Inflammatory macrophage treated with lipopolysaccharide for 4 hours (primary cell): ENCODE data around the gene APOM.
A peak's percentile ranks its signal among the peaks of the same experiment; 100 is the strongest.

Experiments used
- DNase-seq: peaks from one replicate; pipeline ENCODE4 v3.0.0-alpha.2; 2020

APOM gene

DNA sequence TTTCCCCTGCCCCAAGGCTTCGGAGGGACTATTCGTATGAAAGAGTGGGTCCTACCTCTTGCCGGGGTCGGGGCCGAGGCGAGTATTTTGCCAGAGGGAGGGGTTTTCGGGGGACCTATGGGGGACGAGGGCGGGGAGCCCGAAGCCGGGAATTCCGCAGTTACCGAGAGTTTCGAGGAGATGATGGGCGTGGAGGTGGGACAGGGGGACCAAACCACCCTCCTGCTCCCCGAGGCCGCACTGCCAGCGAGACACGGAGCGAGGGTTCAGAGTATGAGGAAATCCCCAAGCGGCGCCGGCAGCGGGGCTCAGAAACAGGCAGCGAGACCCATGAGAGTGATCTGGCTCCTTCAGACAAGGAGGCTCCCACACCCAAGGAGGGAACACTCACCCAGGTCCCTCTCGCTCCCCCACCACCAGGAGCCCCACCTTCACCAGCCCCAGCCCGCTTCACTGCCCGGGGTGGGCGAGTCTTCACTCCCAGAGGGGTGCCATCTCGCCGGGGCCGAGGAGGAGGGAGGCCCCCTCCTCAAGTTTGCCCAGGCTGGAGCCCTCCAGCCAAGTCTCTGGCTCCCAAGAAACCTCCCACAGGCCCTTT is 23.9 kb upstream of the APOM start:
- no peak for DNase-seq

DNA sequence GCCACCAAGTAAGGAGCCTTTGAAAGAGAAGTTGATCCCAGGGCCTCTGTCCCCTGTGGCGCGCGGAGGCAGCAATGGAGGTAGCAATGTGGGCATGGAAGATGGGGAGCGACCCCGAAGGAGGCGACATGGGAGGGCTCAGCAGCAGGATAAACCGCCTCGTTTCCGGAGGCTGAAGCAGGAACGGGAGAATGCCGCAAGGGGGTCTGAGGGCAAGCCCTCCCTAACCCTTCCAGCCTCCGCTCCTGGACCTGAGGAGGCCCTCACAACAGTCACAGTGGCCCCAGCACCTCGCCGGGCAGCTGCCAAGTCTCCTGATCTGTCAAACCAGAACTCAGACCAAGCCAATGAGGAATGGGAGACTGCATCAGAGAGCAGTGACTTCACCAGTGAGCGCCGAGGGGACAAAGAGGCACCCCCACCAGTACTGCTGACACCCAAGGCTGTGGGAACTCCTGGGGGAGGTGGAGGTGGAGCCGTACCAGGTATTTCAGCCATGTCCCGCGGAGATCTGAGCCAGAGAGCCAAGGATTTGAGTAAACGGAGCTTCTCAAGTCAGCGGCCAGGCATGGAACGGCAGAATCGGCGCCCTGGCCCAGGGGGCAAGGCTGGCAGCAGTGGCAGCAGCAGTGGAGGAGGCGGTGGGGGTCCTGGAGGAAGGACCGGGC is 23.3 kb upstream of the APOM start:
- DNase-seq = no peak

DNA sequence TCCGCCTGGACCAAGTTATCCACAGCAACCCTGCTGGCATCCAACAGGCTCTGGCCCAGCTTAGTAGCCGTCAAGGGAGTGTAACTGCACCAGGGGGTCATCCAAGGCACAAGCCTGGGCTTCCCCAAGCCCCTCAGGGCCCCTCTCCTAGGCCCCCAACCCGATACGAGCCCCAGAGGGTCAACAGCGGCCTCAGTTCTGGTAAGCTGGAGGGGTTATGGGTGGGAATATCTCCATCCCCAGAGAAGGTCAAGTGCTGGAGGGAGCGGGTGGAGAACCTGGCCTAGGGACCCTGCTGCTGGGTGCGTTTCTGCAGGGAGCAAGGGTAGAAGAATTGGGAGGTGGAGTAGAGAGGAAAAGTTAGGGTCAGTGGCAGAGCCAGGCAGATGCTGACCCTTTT is 22.2 kb upstream of the APOM start:
- DNase-seq = no peak

DNA sequence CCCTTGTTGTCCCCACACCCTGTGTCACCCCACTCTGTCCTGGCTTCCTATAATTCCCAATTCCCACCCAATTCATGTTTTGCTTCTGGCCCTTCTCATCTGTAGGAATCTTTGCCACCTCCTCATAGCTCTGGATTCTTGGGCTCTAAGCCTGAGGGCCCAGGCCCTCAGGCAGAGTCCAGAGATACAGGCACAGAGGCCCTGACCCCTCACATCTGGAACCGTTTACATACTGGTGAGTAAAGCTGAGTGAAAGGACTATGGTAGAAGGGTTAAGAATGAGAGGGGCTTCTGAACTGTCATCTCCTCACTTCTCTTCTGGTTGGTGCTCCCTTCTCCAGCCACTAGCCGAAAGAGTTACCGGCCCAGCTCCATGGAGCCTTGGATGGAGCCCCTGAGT is 21.6 kb upstream of the APOM start:
- DNase-seq = no peak

DNA sequence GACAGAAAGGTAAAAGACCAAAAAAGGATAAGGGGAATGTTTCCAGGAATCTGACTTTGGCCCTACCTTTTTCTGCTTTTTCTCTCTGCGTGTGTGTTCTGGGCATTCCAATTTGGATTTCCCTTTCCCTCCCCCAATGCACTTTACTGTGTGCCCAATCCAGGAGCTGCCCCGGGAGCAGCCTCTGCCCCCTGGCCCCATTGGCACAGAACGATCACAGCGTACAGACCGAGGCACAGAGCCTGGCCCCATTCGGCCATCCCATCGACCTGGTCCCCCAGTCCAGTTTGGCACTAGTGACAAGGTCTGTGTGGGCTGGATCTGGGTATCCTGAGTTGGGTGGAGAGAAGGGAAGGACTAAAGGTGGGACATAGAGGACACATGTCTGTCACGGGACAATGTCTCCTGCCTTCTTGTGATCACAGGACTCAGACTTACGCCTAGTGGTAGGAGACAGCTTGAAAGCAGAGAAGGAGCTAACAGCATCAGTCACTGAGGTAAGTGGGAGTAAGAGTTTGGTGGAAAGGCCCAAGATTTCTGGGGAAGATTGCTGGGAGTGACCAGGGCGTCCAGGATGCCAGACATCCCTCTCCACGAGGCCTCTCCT is 20.6 kb upstream of the APOM start:
- DNase-seq = no peak

DNA sequence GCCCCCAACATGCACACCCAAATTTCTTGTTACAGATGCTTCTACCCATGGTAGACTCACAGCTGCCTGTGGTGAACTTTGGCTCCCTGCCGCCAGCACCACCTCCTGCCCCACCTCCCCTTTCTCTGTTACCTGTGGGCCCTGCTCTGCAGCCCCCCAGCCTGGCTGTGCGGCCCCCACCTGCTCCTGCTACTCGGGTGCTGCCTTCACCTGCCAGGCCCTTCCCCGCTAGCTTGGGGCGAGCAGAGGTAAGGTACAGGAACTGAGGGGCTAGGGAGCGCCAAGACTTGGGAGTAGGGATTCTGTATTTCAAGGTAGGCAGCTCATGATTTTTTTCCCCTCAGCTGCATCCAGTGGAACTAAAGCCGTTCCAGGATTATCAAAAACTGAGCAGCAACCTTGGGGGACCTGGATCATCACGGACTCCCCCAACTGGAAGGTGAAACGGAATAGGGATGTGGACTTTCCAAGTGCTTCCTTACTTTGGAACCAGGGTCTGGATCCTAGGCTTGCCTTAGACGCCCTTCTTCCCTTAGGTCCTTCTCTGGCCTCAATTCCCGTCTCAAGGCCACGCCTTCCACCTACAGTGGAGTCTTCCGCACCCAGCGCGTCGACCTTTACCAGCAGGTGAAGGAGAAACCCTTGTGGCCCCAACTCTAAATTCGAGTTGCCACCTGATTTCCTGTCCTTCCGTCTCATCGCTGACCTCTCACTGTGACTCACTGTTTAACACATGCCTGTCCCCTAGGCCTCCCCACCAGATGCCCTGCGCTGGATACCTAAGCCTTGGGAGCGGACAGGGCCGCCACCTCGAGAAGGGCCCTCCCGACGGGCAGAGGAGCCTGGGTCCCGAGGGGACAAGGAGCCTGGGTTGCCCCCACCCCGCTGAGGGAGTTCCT is 18.7 kb upstream of the APOM start:
- no peak for DNase-seq

DNA sequence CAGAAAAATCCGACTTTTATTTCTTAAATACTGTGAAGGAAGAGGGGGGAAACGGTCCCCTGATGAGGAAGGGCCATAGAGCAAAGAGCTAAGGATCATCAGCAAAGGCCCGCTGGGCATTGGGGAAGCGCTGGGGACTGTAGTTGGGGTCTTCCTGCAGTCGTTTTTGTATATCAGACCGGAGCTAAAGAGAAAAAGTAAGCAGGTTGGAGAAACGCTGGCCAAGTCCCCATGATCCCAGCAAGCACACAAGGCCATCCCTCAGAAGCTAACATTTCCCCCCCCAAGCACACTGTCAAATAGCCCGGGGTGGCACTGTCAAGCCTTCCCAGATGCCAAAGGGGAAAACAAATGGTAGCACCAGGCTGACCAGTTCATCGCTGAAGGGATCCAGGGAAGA is 16.7 kb upstream of the APOM start:
- DNase-seq = no peak

DNA sequence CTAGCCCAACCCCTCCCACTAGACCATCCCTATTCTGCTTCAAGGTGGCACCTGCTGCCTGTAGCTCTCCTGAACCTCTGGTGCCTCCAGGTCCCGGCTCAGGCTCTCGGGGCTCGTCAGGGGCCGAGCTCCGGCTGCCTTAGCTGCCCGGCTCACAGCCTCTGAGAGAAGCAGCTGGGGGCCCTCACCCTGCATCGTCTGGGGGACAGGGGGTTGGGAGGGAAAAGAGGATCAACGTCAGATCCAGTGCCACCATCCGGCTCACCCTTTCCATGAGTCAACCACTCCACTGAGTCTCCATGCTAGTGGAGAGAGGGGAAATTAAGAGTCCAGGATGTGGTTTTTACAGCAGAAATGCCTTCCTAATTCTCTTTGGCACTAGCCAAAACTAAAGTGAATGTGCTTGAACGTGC is 16.2 kb upstream of the APOM start:
- DNase-seq = no peak

DNA sequence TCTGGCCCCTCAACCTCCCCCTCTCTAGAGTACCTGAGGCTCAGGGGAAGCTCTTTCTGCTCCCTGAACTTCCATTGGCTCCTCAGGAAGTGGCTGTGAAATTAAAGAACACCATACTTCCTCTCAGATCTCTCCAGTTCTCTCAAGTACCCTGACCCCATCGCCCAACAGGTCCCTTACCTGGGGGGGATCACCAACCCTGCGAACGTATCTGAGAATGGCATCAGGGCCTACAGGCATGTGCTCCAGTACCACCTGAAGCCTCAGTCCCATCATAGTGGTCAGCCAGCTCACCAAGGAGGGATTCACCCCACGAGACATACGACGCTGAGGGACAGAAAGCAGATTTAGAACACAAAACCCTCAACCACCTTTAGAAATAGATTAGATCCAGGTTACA is 15.1 kb upstream of the APOM start:
- DNase-seq = no peak

DNA sequence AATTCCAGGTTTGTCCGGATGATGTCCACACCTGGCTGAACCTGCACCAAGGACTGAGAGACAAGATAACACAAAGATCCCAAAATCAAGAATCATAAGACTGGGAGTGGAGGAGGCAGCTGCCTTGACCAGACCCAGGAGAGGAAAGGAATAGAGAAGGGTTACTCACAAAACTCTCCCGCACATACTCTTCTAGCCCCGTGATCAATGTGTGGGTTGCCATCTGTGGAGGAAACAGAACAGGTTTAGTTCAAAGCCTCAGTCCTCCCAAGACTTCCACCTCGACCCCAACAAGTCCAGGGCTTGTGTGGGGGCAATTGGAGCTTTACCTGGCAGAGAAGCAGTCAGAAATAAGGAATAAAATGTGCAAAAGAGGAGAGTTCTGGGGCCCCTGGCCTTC is 14.3 kb upstream of the APOM start:
- no peak for DNase-seq

DNA sequence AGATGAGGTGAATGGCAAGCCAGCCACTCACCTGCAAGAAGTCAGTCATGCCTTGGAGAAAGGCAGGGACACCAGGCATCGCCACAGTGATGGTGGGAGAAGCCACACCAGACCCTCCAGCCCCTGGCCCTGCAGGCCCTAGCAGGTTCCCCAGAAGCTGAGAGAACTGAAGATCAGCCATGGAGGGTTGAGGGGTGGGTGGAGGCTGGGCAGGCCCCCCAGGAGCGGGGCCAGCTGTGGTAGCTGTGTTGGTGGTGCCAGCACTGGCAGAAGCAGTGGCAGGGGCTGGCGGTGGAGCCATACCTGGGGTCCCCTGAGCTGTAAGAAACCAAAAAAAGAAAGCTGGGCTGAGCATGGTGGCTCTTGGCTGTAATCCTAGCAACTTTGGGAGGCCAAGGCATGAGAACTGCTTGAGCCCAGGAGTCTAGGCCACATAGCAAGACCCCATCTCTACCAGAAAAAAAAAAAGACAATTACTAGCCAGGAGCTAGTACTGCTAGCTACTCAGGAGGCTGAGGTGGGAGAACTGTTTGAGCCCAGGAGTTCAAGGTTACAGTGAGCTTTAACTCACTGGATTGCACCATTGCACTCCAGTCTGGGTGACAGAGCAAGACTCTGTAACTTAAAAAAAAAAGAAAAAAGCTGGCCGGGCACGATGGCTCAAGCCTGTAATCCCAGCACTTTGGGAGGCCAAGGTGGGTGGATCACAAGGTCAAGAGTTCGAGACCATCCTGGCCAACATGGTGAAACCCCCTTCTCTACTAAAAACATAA is 12.7 kb upstream of the APOM start:
- DNase-seq = no peak

DNA sequence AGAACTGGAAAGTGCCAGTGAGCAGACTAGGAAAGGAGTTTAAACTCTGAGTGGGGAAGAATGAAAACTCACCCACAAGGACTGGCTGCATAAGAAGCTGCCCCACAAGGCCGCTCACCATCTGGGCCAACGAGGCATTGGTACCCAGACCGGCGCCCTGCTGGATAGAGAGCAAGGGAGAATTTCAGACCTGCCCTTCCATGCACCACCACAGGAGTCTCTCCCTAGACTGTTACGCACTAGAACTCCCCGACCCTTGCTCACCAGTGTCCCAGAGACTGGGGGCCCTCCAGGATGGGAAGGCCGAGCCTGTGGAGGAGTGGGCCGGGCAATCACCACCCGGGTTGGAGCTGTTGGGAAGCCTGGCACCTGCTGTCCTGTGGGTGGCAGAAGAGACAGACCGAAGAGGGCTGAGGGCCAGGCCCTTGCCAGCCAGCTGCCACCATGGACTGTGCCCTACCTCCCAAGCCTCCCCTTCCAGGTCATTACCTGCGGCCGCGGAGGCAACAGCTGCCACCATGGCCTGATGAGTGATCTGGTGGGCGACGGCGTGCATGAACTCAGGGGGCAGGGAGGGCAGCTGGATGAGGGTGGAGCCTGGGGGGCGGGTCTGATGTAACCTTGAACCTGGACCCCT is 11.8 kb upstream of the APOM start:
- no peak for DNase-seq

DNA sequence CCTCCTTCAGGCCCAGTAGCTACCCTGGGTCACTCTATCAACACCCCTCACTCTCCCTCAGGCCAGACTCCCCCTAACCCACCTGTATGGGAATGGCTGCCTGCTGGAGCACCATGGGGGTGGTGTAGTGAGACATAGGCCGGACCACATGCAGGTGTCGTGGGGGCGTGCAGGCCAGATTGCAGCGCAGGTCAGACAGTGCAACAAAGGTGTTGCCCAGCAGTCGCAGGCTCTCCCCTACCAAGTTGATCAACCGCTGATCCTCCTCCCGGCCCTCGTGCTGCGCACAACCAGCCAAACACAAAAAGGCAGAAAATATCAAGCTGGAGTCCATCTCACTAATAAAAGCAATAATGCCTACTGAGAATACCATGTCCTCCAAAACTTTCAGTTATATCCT is 10.4 kb upstream of the APOM start:
- no peak for DNase-seq

DNA sequence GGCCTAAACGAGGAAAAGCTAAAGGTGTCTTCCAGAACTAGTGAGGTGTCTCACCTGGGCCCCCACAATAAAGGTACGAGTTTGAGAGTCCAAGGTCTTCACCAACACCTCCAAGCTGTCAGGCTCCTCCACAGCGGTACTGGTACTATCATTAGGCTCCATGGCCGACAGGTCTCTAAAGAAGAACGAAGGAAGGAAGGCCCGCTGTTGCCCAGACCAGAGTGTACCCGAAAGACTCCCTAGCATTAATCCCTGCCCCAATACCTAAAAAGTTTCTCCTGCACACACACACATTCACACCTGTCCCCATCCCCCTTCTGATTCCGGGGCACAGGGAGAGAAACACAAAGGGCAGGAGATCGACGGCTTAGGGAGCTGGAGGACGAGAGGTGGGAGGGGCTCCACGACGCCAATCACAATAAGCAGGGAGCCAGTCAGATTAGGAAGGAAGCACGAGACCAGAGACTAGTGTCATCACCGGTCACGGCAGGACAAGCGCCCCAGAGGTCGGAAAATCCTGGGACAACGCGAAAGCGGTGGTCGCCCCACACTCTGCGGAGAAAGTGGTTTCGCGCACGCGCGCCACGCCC is 4.0 kb upstream of the APOM start:
- DNase-seq = peak; percentile 93

DNA sequence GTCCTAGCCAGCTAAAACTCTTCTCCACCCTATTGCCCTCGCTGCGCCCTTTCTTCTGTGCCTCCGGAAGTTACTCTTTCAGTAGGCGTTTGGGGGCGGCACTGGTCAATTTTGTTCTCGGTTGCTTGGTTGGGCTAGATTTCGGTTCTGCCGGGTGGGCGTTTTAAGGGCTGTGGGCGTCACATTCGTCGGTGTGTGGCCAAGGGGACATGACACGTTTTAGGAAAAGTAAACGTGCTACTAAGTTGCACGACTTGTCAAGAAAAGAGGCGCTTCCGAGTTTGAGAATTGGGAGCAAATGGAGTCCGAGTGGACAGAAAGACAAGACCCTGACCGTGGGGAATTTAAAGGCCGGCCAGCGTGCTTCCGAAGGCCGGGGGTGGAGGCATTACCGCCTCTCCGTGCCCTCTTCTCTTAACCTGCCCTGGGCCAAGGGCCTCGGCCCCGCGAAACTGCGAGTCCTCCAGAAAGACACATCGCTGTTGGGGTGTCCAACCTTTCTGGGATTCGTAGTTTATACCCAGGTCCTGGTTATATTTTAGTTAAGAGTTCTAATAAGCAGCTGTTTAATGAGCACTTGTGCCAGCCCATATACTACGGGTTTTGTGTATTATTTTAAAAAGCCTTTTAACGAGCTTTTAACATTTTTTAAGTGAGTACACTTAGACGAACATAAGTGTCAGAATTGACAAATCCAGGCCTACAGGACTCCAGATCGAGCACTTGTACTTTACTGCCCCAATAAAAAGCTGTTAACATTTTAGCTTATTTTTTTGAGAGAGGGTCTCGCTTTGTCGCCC is 2.6 kb upstream of the APOM start:
- peak; percentile 89 for DNase-seq

DNA sequence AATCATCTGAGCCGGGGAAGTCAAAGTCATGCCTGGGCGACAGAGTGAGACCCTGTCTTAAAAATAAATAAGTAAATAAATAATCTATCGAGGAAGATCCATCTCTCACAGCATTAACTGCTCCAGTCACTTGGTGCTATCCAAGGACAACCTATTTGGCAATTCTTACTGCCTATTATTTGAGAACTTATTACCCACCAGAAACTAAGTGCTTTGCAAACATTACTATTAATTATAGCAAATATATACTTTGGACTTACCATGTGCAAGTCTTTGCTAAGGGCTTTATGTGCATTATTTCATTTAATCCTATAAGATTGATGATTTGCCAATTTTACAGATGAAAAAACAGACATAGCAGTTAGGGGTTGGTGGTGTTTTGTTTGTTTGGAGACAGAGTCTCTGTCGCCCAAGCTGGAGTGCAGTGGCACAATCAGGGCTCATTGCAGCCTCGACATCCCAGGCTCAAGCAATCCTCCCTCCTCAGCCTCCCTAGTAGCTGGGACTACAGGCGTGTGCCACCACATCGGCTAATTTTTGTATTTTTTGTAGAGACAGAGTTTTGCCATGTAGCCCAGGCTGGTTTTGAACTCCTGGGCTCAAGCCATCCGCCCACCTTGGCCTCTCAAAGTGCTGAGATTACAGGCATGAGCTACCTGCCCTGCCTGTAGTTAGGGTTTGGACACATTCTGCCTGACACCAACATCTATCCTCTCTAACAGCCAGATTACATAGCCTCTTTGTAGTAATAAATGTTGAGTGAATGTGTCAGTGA is 933 bp upstream of the APOM start:
- no peak for DNase-seq

DNA sequence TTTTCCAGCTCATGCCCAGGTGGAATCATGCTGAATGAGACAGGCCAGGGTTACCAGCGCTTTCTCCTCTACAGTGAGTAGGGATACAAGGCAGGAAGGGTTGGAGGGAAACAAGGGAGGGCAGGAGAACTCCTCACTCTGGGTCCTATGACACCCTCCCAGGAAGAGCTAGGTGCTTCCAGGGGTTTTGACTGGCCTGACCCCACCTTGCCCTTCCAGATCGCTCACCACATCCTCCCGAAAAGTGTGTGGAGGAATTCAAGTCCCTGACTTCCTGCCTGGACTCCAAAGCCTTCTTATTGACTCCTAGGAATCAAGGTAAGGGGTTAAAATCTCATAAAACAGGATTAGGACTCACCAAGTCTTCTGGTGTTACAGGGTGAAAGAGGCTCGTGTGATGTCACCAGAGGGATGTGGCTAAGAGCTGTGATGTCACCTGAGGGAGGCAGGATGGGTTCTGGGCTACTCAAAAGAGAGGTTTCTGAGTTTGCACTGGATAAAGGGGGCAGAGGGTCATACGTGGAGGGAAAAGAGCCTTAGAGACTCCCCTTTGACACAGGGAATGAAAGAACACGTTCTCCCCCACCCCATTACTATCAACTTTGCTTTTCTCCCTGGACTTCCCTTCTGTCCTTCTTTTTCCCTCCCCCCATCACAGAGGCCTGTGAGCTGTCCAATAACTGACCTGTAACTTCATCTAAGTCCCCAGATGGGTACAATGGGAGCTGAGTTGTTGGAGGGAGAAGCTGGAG is 1.9 kb downstream of the APOM start:
- peak; percentile 23 for DNase-seq

DNA sequence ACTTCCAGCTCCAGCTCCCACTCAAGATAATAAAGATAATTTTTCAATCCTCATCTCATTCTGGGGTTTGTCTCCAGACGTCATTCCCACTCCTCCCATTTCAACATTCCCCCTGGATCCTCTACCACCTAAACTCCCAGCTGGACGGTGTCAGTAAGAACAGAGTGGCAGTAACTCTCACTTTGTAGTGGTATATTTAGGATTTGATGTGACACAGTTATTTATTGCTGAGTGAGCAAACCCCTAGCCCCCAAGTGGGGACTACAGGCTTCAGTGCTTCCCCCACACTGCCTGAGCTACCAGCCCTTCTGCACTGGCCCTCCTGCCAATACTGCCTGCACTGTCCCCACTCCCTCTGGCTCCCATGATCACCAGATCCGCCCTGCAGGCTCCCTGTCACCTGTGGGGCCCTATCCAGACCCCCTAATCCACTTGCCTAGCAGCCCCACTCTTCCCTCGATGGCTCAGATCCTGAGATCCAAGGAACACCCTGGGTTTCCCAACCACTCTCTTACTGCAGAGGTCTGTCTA is 2.5 kb downstream of the APOM start:
- DNase-seq = no peak

DNA sequence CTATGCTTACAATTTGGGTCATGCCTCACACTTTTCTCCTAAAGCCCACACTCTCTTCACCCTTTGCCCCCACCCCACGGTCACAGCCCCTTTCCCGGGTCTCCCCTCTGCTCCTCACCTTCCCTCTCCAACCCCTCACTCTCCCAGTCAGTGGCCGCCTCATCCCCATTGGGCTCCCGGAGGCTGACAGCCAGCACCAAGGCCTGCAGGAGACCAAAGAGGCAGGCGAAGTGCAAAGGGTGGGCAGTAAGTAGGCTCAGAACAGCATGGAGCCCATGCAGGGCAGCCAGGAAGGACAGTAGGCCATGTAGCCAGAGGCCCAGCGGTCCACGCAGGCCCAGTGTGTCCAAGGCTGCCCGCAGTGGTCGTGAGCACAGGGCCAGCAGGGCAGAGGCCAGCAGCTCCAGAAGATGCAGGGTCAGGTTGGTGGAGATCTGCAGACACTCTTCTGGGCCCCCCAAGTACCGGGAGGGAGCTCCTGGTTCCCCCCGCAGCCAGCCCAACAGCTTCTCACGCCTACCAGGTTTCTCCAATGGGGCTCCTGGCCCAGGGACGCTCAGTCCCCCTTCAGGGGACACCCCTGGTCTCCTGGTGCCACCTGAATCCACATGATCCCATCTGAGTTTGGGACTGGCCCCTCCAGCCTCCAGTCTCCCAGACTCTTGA is 3.4 kb downstream of the APOM start:
- no peak for DNase-seq
